NCI-H226 (cell line): ENCODE data around the gene MACROD2.
A peak's percentile ranks its signal among the peaks of the same experiment; 100 is the strongest.

Source experiments
- DNase-seq: peaks from one replicate; pipeline ENCODE4 v3.0.0-alpha.2; 2015

MACROD2 gene

DNA sequence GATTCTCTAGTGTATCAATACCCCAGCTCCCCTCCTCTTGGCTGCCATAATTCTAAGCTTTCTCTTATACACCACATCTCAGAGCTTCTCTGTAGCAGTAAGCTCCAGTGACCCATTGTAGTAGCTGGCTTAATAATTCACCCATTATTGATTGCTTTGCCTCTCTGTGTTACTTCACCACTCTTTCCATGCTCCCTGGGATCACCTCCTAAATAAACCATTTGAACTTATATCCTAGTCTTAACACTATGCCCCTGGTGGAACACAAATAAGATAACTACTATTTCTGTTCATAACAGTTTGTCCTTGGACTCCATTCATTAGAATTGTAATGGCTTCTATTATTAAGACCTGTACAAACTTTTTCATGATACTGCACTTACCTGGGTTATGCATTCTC is 1819.0 kb downstream of the MACROD2 start:
- no peak for DNase-seq

DNA sequence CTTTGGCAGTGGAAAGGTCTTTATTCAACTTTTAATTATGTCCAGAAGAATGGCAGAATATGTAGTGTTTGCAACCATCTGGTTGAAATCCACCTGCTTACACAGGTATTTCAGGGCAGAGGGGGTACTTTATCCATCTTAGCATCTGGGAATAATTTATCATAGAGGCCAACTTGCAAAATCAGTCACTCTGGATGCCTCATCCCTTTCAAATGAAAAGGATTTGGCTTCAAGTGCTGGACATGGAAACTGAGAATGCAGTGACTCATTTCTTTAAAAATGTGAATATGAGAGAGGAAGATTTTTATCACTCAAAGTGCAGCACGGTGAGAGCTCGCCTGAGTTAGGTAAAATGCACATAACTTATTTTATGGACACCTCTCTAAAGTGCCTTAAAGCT is 1819.6 kb downstream of the MACROD2 start:
- peak; percentile 42 for DNase-seq

DNA sequence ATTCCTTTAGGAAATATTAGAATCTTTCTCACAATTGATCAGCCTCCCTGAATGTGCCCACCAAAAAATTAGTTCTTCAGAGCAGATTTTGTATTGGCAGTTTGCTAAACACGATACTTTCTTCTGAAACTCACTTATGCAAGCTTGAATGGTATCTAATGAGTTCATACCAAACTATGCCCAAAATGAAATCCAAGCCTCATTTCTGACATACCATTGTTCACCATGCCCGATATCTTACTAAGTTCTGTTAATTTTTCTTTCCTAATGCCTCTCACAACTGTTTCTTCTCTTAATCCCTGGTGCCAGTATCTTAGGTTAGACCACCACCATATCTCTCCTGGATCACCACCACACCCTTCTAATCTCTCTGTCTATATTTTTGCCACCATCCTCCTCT is 1822.0 kb downstream of the MACROD2 start:
- no peak for DNase-seq

DNA sequence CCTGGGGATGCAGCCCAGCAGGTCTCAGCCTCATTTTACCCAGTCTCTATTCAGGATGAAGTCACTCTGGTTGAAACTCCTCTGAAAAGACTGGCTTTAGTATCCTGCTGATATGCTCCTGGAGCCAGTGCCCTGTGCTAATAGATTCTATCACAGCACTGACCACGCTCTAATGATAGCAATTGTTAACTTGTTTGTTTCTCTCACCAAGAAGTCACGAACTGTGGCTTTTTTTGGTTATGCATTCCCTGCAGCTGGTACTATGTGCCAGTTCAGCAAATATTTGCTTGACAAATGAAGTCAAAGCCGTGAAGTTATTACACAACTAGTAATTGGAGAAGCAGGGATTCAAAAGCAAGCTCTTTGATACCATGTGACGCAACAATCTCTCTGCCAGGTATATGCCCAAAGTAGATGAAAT is 1823.3 kb downstream of the MACROD2 start:
- DNase-seq: peak; percentile 25

DNA sequence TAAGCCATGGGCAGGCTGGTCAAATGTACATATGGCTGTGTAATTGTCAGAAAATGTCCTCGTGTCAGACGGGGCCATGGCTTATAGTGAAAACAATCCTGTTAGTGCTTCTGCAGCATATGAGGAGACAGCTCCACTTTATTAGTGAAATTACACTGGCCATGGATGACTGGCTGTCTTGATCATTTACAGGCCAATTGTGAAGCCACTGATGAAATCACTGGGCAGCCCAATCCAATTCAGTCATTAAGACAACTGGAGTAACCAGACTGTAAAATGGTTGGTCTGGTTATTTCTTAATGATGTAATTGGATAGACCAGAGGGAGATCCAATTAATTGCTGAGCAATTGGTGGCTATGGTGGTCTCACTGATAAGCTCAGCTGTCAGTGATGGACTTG is 1828.4 kb downstream of the MACROD2 start:
- DNase-seq: no peak

DNA sequence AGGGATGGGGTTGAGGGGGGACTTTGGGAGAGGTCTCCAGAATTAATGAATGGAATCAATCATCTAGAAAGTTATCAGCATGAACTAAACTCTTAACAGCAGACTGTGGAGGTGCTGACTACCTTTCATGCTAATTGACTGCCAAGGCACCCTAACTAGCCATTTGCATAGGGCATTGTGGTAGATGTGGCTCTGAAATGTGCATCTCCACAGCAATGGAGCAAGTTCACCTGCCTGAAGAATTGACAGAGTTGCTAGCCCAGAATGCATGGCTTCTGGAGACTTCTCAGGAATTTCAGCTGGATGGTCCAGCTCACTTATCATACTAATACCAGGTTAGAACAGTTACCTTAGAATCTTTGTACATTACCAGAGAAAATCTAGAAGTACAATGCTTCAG is 1832.3 kb downstream of the MACROD2 start:
- DNase-seq: no peak

DNA sequence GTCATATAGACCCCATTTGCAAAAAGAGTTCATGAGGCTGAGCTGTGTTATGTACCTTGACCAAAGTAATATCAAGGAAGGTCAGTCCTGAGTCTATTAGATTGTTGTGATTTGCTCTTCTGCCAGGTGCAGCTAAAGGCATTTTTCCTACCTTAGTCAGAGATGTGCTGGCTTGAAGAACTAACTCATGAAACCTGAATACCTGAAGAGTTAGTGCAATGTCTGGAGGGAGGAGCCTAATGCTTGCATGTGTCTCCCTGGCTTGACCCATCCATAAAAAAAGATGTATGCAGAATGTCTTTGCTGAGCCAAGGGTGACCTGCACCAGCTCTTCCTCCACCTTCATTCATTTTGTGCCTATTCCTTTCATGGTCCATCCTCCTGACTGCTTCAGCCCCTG is 1835.9 kb downstream of the MACROD2 start:
- DNase-seq: no peak

DNA sequence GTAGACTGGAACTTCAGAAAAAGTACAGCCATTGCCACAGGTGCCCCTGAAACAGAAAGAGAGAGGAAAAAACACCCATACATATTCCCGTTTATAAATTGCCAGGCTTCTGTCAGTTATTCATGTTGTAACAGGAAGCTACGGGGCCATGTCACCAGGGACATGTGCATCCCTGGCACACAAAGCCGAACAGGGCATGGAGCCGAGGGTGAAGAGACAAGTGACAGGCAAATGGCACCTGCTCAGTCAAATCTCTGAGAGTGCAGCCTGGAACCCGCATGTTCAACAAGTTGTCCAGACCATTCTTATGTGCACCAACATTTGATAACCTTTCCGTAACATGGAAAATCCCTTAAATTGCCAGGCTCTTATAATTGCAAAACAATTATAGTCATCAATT is 1837.2 kb downstream of the MACROD2 start:
- no peak for DNase-seq

DNA sequence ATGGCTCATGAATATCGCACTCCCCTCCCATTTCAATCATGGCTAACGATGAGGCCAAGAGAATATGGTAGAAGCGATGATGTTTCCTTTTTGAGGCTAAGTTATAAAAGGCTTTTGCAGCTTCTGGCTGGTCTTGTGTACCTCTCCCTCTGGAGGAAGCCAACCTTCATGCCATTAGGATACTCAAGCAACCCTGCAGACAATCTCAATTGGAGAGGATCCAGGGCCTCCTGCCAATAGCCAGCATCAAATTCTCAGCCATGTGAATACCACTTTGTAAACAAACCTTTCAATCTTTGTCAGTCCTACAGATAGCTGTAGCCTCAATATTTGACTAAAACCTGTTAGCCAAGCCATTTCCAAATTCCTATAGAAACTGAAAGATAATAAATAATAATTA is 1839.5 kb downstream of the MACROD2 start:
- peak; percentile 9 for DNase-seq

DNA sequence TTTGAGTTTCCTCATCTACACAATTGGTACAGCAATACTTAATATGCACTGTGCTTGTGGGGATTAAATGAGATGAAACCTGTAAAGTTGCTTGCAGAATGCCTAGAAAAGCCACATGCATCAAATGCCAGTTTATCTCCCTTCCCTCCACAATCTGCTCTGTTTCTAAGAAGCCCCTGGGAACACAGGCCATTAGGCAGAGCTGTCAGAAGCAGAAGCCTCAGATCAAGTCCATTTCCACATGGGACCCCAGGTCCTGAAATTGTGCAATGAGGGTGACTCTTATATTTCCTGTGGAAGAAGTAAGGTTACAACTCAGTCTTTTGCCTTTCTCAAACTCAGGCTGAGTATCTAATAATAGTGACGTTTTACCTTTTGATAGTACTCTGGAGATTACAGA is 1840.5 kb downstream of the MACROD2 start:
- DNase-seq: no peak

DNA sequence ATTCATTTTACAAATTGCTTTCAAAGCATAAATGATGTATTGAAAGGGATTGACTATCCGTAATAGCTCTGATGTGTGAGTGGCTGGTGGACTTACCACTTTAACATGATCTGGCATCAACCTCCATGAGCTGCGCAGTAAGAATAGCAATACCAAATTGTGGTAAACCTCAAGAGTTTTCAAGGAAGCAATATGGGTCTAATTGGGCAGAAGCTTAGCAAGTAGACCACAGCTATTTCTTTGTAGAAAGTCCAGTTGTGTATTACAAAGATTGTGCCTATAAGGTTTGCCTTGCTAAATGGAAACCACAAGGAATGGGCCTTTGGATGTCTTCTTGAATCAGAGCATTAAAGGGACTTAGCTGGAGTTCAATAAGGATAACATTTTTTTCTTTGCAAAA is 1841.3 kb downstream of the MACROD2 start:
- DNase-seq: no peak

DNA sequence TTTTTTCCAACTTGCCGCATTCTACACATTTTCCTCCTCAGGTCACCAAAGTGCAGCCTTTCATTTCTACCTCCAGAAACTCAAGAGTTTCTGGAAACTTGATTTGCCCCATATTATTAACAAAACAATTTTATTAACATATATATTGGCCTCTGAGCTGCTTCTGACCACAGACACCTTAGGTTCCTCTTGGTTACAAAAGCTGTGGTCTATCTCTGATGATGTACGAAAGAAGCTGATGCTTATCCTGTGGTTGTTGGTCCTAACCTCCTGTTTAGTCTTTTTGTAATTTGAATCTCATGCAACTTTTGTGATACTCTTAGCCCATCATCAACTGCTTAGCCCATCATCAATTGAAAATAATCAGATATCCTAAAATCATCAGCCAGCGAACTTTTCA is 1842.2 kb downstream of the MACROD2 start:
- no peak for DNase-seq

DNA sequence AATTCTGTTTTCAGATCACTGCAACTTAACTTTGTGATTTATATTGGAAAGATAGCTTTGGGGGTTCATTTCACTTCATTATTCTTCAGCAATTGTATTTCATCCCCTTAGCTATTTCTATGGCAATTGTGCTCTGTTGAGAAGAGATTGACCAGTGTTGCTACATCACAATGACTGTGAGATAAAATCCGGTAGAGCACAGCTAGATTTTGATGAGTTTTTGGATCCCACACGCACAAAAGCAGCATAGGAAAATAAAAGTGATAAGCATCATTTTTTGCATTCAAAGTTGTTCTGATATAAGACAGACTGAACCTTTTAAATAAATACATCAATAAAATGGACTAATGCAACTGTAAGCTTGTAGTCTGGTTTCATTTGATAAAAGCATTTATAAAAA is 1843.2 kb downstream of the MACROD2 start:
- no peak for DNase-seq

DNA sequence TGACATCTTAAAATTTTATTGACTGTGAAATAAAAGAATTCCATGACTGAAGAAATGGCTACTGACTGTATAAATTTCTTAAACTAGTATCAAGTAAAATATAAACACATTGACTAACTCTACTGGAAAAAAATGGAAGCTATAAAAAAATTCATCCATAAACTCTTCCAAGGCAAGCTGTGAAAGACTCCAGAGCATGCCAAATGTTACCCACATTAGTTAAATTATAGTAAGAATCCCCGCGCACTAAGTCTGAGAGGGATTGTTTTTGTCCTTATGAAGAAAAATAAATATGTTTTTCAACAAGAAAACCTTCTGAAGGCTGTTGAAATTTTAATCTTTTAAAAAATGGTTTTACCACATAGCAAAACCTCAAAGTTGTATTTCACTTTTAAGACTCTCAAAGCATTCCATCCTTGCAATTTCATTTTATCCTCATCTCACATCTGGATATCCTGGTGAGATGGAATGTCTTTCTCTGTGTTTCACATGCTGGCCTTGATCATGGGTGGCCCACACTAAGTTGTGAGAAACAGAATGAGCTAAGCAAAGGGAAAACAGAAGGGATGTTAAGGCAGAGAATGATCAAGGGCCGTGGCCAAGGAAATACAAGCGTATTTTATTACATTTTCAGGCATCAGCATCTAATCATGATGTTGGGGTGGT is 1845.5 kb downstream of the MACROD2 start:
- no peak for DNase-seq

DNA sequence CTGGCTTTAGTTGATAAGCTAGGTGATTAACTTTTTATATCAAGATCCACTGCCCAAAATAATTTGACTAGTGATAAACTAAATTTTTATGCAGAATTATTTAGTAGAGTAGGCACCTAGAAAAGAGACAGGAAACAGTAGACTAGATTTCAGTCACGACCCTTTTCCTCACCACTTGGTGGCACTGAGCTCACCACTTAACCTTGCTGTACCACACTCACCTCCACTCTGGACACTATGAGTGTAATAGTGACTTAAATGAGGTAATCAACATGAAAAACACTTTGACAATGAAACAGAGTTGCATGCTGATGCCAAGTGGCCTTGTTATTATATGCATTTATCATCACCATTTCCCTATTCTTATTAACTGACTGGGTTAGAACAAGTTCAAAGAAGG is 1847.6 kb downstream of the MACROD2 start:
- DNase-seq: no peak

DNA sequence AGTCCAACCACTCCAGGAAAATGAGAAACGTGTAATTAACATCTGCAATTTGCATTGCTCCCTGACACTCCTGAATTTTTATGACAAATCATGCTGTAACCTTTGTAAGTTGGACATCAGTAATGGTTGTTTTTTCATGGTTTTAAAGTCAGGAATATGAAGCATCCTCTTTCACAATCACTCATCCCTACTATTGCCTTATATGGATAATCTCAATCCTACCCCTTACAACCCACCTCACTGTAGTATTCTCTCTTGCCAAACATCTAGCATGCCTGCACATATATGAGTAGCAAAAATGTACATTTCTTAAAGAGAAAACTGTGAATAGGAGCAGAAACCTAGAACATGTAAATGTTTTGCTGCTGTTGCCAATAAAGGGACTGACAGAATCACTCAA is 1848.5 kb downstream of the MACROD2 start:
- no peak for DNase-seq

DNA sequence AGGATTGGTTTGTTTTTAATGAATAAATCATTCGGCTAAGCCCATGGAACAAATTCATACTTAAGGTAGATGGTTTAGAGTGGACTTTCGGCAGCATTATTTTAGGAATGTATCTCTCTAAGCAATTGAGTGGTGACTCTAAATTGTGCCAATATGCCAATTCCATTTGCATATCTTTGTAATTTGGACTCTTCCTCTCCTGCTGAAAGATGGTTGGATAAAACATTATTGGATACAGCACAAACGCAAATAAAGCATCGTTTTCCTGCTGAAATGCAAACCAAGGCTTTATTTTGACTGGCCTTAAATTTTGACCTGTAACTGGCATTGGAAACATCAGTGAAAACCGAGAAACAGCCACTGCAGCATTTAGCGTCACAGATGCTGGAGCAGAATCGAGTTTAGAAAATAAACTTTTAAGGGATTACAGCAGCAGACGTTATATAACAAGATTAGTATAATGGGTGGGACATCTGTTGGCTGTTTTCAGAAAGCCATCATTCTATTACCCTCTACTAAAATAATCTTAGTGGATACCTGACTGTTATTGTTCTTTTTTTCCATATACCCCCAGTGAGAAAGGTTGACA is 1852.0 kb downstream of the MACROD2 start:
- no peak for DNase-seq

DNA sequence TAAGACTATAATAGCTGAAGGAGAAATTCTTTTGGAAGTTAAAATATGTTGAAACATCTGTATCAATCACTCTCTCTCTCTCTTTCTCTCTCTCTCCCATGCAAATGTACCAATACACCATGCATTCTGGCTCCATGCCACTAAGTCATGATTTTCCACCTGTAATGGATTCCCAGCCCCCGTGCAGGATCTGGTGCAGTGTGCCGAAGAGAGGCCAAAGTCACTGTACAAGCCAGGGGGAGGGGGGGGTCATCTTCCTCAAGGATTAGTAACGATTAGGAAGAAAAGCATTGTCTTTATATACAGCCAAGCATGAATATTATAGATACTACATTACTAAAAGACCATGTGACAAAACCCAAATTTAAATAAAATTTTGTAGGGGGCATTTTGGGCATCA is 1852.8 kb downstream of the MACROD2 start:
- no peak for DNase-seq

DNA sequence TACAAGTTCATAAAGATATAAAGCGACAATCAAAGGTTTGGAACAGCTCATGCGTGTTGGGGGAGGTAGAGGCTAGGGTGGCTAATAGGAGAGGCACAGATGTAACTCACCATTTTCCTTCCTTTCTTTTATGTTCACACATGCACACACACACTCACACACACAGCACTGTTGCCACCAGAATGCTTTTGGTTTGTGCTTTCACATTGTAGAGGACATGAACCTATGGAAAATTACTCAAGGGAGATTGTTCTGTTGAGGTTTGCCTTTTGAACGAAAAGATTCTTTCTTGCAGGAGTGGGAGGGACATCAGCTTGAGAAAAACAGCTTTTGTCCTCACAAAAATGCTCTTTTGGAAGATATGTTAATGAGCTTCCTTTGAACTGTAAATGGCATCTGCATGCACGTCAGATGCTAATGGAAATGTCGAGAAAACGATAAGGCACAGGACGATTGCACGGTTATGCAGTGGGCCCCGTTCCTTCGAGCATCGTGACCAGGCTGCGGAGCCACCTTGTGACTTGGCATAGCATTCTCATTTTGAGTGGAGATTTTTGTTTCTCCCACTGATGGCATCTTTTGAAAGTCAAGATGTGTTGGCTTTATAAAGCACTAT is 1853.8 kb downstream of the MACROD2 start:
- no peak for DNase-seq

DNA sequence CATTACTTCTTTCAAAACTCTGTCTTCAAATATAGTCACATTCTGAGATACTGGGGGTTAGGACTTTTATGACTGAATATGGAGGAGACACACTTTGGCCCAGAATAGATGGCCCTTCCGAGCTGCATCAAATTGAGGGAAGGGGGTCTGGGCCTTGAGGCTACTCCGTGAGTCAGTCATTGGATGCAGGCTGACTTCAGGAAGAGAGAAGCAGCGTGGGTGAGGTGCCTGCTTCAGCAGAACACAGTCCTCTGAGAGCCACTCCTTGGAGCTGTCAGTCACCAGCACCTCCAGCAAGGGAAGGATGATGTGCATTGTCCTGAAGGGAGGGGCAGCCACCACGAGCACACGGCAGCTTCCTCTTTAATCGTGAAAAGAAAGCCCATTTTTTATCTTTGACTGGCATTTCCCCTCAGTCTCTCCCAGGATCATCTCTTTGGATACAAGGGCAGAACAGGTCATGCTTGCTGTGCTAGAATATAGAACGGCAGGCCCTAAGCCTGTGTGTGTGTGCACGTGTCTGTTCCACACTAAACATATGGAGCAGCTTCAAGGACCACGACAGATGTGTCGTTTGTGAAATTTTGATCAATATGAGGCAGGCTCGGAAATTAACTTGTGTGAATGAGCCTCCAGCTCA is 1856.4 kb downstream of the MACROD2 start:
- no peak for DNase-seq

DNA sequence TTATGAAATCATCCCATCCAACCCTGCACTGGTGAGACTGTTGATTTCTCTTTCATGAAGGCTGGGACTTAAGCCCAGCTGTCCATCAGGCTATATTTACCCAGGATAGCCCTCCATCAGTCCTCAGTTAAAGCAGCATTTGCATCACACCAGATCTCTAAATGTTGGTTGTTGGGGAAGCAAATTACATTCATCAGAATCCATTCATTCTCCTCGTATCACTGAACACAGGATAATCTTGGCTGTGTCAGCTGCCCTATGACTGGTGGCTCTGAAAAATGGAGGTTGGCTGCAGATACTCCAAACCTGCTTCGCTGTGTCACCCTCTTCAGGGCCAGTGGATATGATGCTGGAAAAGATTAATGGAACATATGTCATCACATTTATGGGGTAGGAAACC is 1859.6 kb downstream of the MACROD2 start:
- DNase-seq: no peak

DNA sequence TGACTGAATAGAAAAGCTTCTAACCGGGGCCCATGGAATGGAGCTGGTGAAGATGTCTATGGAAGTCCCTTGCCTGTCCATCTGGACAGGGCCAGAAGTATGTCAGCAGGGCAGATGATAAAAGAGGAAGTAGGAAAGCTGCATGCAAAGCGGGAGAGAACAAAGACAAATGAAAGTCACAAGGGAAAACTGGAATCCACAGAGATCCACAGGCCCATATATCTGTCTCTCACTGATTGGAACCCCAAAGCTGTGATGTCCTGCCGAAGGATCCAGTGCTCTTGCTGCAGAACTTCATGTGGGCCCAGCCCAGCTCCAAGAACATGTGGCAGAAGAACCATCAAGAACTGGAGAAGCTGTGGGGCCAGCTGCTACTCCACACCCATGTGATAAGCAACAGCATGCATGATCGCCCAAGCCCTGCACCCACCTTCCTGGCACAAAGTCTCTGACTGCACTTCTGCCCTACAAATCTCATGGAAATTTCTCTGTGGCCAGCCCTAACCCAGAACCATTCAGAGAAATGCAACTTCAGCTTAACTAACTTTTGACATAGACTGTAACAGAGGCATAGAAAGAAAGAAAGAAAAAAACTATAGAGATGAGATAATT is 1862.0 kb downstream of the MACROD2 start:
- DNase-seq: no peak

DNA sequence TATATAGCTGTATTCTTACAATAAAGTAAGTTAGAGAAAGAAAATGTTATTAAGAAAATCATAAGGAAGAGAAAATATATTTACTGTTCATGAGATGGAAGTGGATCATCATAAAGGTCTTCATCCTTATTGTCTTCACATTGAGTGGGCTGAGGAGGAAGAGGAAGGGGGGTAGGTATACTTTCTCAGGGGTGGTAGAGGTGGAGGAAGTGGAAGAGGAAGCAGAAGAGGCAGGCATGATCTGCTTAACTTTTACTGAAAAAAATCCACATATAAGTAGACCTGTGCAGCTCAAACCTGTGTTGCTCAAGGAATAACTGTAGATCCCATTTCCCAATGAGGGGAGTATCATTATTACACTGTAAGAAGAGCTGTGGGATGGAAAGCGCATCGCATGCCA is 1863.7 kb downstream of the MACROD2 start:
- no peak for DNase-seq

DNA sequence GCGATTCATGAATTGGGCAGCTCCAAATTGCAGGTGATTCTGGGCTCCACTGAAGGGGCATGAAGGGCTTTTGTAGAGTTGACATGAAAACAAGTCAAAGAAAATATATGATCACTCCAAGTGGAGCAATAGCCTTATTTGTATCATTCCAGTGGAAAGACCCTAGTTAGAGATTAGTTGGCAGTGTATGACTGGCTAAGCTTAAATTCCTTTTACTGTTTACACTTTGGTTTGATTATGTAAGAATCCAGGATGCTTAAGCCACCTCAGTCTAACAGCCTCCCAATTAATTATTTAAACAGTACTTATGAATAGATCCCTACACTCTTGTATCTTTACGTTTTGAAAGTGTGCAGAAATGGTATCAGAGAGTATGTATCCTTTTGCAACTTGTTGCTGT is 1865.5 kb downstream of the MACROD2 start:
- no peak for DNase-seq
